Measurements from ENCODE around the gene MEIOC. TPM values are rescaled to one million over a fixed set of nuclear protein-coding genes. Genes with fewer than 3 reads are reported as not detected.
"Not testable (repeated sequence)": the region's sequence is repeated elsewhere in the genome, so short reads cannot be mapped to it uniquely, and the experiment has no call there.

Gene MEIOC
- polyA plus RNA-seq, 1 donor from 2014 or later, result 0.18 TPM

GRCh38 chr17:44633998-44634397 lies 22.3 kb upstream of the MEIOC start:
- Mint-ChIP-seq H3K36me3 (no peaks in the 10 kb centered on the region), H3K9me3 (no peaks in the 10 kb centered on the region), H3K4me3 (no peak overlapping the region), H3K27me3 (peaks cover 4% of the 10 kb centered on the region), H3K27ac (no peak overlapping the region), H3K4me1 (no peaks in the 10 kb centered on the region)

- H3K9me3 Mint-ChIP-seq, H3K27ac Mint-ChIP-seq, H3K36me3 Mint-ChIP-seq, H3K4me1 Mint-ChIP-seq, H3K4me3 Mint-ChIP-seq, H3K27me3 Mint-ChIP-seq: not testable (repeated sequence)
Measured at GRCh38 chr17:44634401-44634800, 21.9 kb upstream of the MEIOC start.

DNA sequence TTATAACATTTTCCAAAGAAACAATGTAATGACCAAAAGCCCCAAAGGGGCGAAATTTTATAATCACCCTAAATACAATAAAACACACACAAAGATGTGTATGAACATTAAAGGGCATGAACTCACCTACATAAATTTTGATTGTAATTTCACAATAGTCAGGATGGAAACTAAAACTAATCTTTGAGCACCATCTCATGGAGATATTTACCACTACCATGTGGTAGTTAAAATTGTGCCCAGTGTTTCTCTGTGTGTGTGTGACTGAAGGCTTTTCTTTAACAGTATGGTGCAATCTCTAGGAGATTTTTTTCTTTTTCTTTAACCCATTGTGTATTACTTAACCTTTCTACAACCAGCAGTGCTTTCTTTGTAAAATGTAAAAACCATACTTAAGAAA lies 19.7 kb upstream of the MEIOC start:
- H3K4me3 Mint-ChIP-seq, result no peak overlapping the region
- no peak overlapping the region for H3K27ac Mint-ChIP-seq
- H3K4me1 Mint-ChIP-seq, result no peaks in the 10 kb centered on the region
- H3K9me3 Mint-ChIP-seq, result no peaks in the 10 kb centered on the region
- H3K36me3 Mint-ChIP-seq, result peaks cover 2% of the 10 kb centered on the region
- H3K27me3 Mint-ChIP-seq, result peaks cover 6% of the 10 kb centered on the region

DNA sequence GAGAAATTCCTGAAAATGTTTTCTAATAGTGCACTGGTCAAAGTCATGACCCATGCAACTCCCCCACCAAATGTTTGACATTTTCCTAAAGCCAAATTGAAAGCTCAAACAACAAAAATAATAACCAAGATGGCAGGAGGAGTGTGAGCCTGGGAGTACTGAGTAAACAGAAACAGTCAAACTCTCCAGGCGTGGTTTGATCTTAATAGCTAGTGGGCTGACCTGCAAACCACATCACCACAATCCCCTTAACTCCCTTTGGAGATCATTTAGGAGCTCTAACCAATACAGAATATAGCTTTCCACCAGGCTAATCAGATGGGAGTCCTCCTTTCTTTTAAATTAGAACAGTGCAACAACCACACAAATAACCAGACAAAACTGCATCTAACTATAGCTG lies 19.2 kb upstream of the MEIOC start:
- H3K9me3 Mint-ChIP-seq, result no peaks in the 10 kb centered on the region
- no peak overlapping the region for H3K27ac Mint-ChIP-seq
- H3K36me3 Mint-ChIP-seq, result peaks cover 2% of the 10 kb centered on the region
- H3K4me3 Mint-ChIP-seq, result no peak overlapping the region
- no peaks in the 10 kb centered on the region for H3K4me1 Mint-ChIP-seq
- H3K27me3 Mint-ChIP-seq, result peaks cover 7% of the 10 kb centered on the region

GRCh38 chr17:44642834-44643233 lies 13.4 kb upstream of the MEIOC start:
- no peaks in the 10 kb centered on the region for H3K4me1 Mint-ChIP-seq
- peaks cover 2% of the 10 kb centered on the region for H3K36me3 Mint-ChIP-seq
- peaks cover 15% of the 10 kb centered on the region for H3K27me3 Mint-ChIP-seq
- no peaks in the 10 kb centered on the region for H3K9me3 Mint-ChIP-seq
- H3K4me3 Mint-ChIP-seq, result no peak overlapping the region
- no peak overlapping the region for H3K27ac Mint-ChIP-seq

DNA sequence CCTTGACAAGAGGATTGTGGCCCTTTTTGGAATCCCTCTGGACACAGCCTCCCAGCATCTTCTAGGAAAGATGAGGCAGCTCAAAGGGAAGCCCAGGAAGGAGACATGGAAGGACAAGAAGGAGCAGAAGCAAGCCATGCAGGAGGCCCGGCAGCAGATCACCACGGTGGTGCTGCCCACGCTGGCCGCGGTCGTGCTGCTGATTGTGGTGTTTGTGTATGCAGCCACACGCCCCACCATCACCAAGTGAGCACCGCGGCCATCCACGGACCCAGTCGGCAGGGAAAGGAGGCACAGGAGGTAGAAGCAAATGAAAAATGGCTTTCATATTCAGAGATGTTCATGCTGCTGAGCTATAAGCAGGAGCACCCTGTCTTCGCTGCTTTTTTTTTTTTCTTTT lies 10.9 kb upstream of the MEIOC start:
- H3K36me3 Mint-ChIP-seq, result peaks cover 2% of the 10 kb centered on the region
- H3K4me1 Mint-ChIP-seq, result peaks cover 0 to 4% (median 0%) of the 10 kb centered on the region in 3 donors
- no peak overlapping the region for H3K4me3 Mint-ChIP-seq
- no peaks in the 10 kb centered on the region for H3K9me3 Mint-ChIP-seq
- no peak overlapping the region for H3K27ac Mint-ChIP-seq
- peaks cover 19% of the 10 kb centered on the region for H3K27me3 Mint-ChIP-seq

DNA sequence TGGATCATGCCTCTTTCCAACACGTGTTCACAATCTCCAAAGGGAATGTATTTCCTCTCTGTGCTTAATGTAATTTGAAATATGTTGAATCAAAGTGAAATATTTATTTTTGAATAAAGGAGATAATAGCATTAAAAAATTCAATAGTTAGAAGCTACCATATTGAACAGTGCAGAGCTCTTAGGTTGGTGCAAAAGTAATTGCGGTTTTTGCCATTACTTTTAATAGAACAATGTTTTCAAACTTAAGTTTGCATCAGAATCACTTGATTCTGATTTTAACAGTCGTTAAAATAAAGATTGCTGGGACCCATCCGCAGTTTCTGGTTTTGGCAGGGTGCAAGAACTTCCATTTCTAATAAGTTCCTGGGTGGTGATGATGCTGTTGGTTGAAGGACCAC lies 10.0 kb upstream of the MEIOC start:
- H3K4me1 Mint-ChIP-seq, result peaks cover 0 to 4% (median 0%) of the 10 kb centered on the region in 3 donors
- H3K4me3 Mint-ChIP-seq, result no peak overlapping the region
- peaks cover 21% of the 10 kb centered on the region for H3K27me3 Mint-ChIP-seq
- no peaks in the 10 kb centered on the region for H3K9me3 Mint-ChIP-seq
- no peak overlapping the region for H3K27ac Mint-ChIP-seq
- peaks cover 2% of the 10 kb centered on the region for H3K36me3 Mint-ChIP-seq

GRCh38 chr17:44647736-44648135 lies 8.5 kb upstream of the MEIOC start:
- Mint-ChIP-seq H3K4me3 (no peak overlapping the region), H3K9me3 (no peaks in the 10 kb centered on the region), H3K27me3 (peaks cover 21% of the 10 kb centered on the region), H3K27ac (no peak overlapping the region), H3K36me3 (no peaks in the 10 kb centered on the region), H3K4me1 (peaks cover 0 to 4% (median 0%) of the 10 kb centered on the region in 3 donors)

- peaks cover 0 to 4% (median 0%) of the 10 kb centered on the region in 3 donors for H3K4me1 Mint-ChIP-seq
- no peaks in the 10 kb centered on the region for H3K9me3 Mint-ChIP-seq
- H3K36me3 Mint-ChIP-seq, result no peaks in the 10 kb centered on the region
Measured at GRCh38 chr17:44648963-44649362, 7.3 kb upstream of the MEIOC start.

DNA sequence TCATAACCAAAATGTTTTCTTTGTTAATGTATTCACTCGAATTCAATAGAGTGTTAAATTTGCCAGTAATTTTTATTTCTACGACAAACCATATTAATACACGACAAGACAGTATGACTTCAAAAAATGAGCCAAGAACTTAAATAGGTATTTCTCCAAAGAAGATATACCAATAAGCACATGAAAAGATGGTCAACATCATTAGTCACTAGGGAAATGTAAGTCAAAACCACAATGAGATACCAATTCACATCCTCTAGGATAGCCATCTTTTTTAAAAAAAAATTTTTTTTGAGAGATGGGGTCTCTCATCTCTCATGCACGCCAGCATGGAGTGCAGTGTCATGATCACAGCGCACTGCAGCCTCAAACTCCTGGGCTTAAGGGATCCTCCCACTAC lies 5.0 kb upstream of the MEIOC start:
- peaks cover 27% of the 10 kb centered on the region for H3K27me3 Mint-ChIP-seq
- H3K36me3 Mint-ChIP-seq, result no peaks in the 10 kb centered on the region
- no peak overlapping the region for H3K27ac Mint-ChIP-seq
- peaks cover 0 to 4% (median 3%) of the 10 kb centered on the region in 3 donors for H3K4me1 Mint-ChIP-seq
- peaks cover 0 to 4% (median 0%) of the 10 kb centered on the region in 3 donors for H3K9me3 Mint-ChIP-seq
- no peak overlapping the region for H3K4me3 Mint-ChIP-seq

More at GRCh38 chr17:44648963-44649362, 7.3 kb upstream of the MEIOC start:
- Mint-ChIP-seq H3K27ac (no peak overlapping the region), H3K27me3 (peaks cover 19% of the 10 kb centered on the region), H3K4me3 (no peak overlapping the region)

GRCh38 chr17:44652727-44653126 lies 3.5 kb upstream of the MEIOC start:
- H3K9me3 Mint-ChIP-seq, result peaks cover 0 to 4% (median 0%) of the 10 kb centered on the region in 3 donors
- H3K27me3 Mint-ChIP-seq, result peaks cover 28% of the 10 kb centered on the region
- H3K4me1 Mint-ChIP-seq, result peaks cover 3 to 6% (median 4%) of the 10 kb centered on the region in 3 donors
- H3K36me3 Mint-ChIP-seq, result no peaks in the 10 kb centered on the region
- no peak overlapping the region for H3K27ac Mint-ChIP-seq
- H3K4me3 Mint-ChIP-seq, result no peak overlapping the region

DNA sequence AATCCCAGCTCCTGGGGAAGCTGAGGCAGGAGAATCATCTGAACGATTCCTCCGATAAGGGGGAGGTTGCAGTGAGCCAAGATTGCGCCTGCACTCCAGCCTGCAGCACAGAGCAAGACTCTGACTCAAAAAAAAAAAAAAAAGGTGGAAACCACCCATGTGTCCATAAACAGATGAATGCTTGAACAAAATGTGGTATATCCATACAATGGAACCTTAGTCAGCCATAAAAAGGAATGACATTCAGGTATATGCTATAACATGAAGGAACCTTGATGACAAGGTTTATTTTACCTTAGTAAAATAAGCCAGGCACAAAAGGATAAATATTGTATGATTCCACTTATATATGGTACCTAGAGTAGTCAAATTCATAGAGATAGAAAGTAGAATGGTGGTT lies 2.9 kb upstream of the MEIOC start:
- Mint-ChIP-seq H3K36me3 (no peaks in the 10 kb centered on the region), H3K27me3 (peaks cover 26% of the 10 kb centered on the region), H3K4me1 (peaks cover 3 to 4% (median 3%) of the 10 kb centered on the region in 3 donors), H3K4me3 (no peak overlapping the region), H3K27ac (peak overlapping the region in 1 of 3 donors; percentile 58), H3K9me3 (peaks cover 0 to 4% (median 0%) of the 10 kb centered on the region in 3 donors)

- Mint-ChIP-seq H3K27ac (no peak overlapping the region), H3K27me3 (peaks cover 26% of the 10 kb centered on the region), H3K4me3 (no peak overlapping the region), H3K36me3 (no peaks in the 10 kb centered on the region), H3K9me3 (peaks cover 0 to 4% (median 0%) of the 10 kb centered on the region in 3 donors), H3K4me1 (peaks cover 3 to 4% (median 3%) of the 10 kb centered on the region in 3 donors)
Measured at GRCh38 chr17:44653954-44654353, 2.3 kb upstream of the MEIOC start.

- no peaks in the 10 kb centered on the region for H3K36me3 Mint-ChIP-seq
Measured at GRCh38 chr17:44661835-44662234, 5.6 kb downstream of the MEIOC start.

GRCh38 chr17:44663095-44663494 lies 6.8 kb downstream of the MEIOC start:
- Mint-ChIP-seq H3K36me3 (no peaks in the 10 kb centered on the region), H3K27ac (no peak overlapping the region)

More at GRCh38 chr17:44661835-44662234, 5.6 kb downstream of the MEIOC start:
- Mint-ChIP-seq H3K27ac (no peak overlapping the region), H3K9me3 (no peaks in the 10 kb centered on the region), H3K4me3 (no peak overlapping the region), H3K27me3 (peaks cover 4% of the 10 kb centered on the region), H3K4me1 (peaks cover 0 to 4% (median 3%) of the 10 kb centered on the region in 3 donors)

DNA sequence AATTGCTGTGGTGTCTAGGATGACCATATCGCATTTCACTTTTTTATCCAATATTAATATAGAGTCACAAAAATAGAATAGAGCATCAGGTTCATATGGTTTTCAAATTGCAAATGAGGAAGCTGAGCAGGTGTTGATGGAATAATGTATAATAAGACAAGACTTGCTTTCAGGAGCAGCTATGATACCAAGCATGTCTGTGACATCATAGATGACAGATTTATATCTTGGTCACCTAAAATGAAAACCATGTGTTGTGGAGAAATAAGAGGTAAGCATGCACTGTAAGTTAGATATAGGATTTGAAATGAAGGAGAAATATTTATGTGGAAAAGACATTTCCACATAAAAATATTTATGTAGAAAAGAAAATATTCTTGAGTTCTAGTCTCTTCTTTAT lies 8.6 kb downstream of the MEIOC start:
- Mint-ChIP-seq H3K27ac (no peak overlapping the region), H3K4me3 (no peak overlapping the region), H3K36me3 (no peaks in the 10 kb centered on the region), H3K27me3 (no peaks in the 10 kb centered on the region), H3K9me3 (no peaks in the 10 kb centered on the region), H3K4me1 (no peaks in the 10 kb centered on the region)

More at GRCh38 chr17:44663095-44663494, 6.8 kb downstream of the MEIOC start:
- no peak overlapping the region for H3K4me3 Mint-ChIP-seq
- no peaks in the 10 kb centered on the region for H3K27me3 Mint-ChIP-seq
- H3K9me3 Mint-ChIP-seq, result no peaks in the 10 kb centered on the region
- no peaks in the 10 kb centered on the region for H3K4me1 Mint-ChIP-seq
